Measurements from ENCODE around the gene GABBR2.

GABBR2 gene

DNA sequence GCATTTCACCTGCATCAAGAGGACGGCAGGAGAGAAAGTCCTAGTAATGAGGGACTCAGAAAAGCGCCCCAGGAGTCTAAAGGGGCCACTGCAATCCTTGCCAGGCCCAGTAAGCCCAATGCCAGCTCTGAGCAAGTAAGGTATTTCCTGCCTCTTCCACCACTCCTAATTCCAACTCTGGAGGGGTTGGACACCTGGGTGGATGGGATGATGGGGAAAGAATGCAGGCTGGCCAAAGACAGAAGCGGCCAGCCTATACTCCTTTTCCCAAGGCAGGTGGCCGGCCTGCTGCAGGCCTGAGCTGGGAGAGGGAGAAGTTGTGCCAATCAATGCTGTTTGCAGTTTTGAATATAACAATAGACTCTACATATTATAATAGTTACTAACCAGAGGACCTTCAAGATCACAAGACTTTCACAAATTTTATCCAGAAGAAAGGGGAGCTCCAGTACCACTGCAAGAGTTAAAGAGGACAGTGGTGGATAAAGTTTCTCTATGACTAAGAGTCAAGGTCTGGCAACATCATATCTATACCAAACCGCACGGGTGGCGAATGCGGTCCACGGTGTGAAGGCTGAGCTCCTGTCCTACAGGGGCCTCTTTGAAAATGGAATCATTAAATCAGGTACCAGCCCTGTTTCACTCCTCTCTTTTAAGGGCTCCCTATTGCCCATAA is 338.3 kb downstream of the GABBR2 start:
- no peaks in the 10 kb centered on the region for H3K4me1 ChIP-seq
- no peaks in the 10 kb centered on the region for H3K36me3 ChIP-seq (ENCODE audit: control insufficient read depth, insufficient read depth, low read length)
- H3K9ac ChIP-seq: no peak overlapping the region
- H3K27ac ChIP-seq: no peak overlapping the region
- no peaks in the 10 kb centered on the region for H3K9me3 ChIP-seq (ENCODE audit: control insufficient read depth, low read length)
- no peak overlapping the region for H2AFZ ChIP-seq
- TF ChIP-seq, protein P1, sequence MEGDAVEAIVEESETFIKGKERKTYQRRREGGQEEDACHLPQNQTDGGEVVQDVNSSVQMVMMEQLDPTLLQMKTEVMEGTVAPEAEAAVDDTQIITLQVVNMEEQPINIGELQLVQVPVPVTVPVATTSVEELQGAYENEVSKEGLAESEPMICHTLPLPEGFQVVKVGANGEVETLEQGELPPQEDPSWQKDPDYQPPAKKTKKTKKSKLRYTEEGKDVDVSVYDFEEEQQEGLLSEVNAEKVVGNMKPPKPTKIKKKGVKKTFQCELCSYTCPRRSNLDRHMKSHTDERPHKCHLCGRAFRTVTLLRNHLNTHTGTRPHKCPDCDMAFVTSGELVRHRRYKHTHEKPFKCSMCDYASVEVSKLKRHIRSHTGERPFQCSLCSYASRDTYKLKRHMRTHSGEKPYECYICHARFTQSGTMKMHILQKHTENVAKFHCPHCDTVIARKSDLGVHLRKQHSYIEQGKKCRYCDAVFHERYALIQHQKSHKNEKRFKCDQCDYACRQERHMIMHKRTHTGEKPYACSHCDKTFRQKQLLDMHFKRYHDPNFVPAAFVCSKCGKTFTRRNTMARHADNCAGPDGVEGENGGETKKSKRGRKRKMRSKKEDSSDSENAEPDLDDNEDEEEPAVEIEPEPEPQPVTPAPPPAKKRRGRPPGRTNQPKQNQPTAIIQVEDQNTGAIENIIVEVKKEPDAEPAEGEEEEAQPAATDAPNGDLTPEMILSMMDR (IDR thresholded peaks at IDR 0.05): no peak
- no peak overlapping the region for H3K4me3 ChIP-seq (ENCODE audit: low read depth, low read length)
- H3K27me3 ChIP-seq (ENCODE audit: control insufficient read depth, insufficient read depth, low read length): no peaks in the 10 kb centered on the region
- no peak overlapping the region for H3K4me2 ChIP-seq (ENCODE audit: low read length)
- no peaks in the 10 kb centered on the region for H3K79me2 ChIP-seq

DNA sequence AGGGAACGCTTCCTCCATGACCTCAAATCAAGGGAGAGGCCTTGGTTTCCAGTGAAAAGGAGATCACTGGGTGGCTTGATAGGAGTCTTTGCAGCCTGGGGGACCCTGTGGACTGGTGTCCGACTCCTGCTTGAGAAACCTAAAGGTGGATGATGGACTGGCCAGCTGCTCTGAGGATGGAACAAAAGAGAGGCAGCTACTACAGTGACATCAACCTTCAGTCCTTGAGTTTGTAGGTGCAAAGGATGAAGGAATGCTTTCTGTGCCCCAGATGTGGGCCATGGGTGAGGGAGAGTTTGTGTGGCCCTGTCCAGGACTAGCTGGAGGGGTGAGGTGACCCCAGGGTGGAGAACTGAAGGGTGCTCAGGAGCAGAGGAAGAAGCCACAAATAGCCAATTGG is 338.8 kb downstream of the GABBR2 start:
- H3K4me1 ChIP-seq: no peaks in the 10 kb centered on the region
- no peaks in the 10 kb centered on the region for H3K79me2 ChIP-seq
- H2AFZ ChIP-seq: no peak overlapping the region
- no peaks in the 10 kb centered on the region for H3K36me3 ChIP-seq (ENCODE audit: control insufficient read depth, insufficient read depth, low read length)
- H3K9ac ChIP-seq: no peak overlapping the region
- no peak overlapping the region for H3K4me2 ChIP-seq (ENCODE audit: low read length)
- no peak overlapping the region for H3K4me3 ChIP-seq (ENCODE audit: low read depth, low read length)
- TF ChIP-seq, protein P1 (IDR thresholded peaks at IDR 0.05): no peak
- no peaks in the 10 kb centered on the region for H3K9me3 ChIP-seq (ENCODE audit: control insufficient read depth, low read length)
- H3K27ac ChIP-seq: no peak overlapping the region
- H3K27me3 ChIP-seq (ENCODE audit: control insufficient read depth, insufficient read depth, low read length): no peaks in the 10 kb centered on the region

DNA sequence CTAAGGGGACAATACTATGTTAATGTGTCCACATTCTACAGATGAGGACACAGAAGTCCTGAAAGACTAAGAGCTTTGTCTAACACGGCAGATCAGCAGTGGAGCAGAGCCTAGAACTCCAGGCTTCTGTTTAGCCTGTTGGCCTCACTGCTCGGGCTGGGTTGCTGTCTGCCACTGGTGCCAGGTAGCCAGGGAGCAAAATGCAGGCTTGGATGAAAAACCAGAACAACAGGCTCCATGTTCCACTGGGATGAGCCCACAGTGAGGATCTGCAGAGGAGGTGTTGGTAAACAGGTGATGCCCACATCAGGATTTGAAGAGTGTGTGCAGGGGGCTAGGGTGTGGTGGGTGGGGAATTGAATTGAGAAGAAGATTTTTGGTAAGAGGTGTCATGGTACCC is 339.3 kb downstream of the GABBR2 start:
- no peaks in the 10 kb centered on the region for H3K4me1 ChIP-seq
- TF ChIP-seq, protein P1 (IDR thresholded peaks at IDR 0.05): no peak
- H3K79me2 ChIP-seq: no peaks in the 10 kb centered on the region
- no peaks in the 10 kb centered on the region for H3K36me3 ChIP-seq (ENCODE audit: control insufficient read depth, insufficient read depth, low read length)
- H3K9me3 ChIP-seq (ENCODE audit: control insufficient read depth, low read length): no peaks in the 10 kb centered on the region
- no peaks in the 10 kb centered on the region for H3K27me3 ChIP-seq (ENCODE audit: control insufficient read depth, insufficient read depth, low read length)
- no peak overlapping the region for H3K9ac ChIP-seq
- H3K4me3 ChIP-seq (ENCODE audit: low read depth, low read length): no peak overlapping the region
- no peak overlapping the region for H3K27ac ChIP-seq
- no peak overlapping the region for H2AFZ ChIP-seq
- no peak overlapping the region for H3K4me2 ChIP-seq (ENCODE audit: low read length)

DNA sequence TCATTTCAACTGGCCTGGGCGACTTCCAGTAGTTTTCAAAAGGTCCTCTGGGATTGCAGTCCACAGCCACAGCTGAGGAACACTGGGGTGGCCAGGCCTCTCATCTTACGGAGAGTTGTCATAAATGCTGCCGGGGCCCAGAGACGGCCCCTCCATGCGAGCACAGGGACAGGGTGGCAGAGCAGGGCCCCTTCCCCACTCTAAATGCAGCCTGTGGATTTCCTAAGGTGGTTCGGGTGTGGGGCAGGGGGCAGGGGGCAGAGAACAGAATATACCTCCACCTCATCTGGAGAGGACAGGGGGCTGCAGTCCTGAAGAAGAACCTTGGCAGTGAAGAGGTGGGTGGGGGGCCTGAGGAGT is 339.7 kb downstream of the GABBR2 start:
- Histone ChIP-seq H3K9ac (no peak overlapping the region), H3K36me3 (ENCODE audit: control insufficient read depth, insufficient read depth, low read length) (no peaks in the 10 kb centered on the region), H3K4me1 (no peaks in the 10 kb centered on the region), H3K27ac (no peak overlapping the region), H3K27me3 (ENCODE audit: control insufficient read depth, insufficient read depth, low read length) (no peaks in the 10 kb centered on the region), H3K4me3 (ENCODE audit: low read depth, low read length) (no peak overlapping the region), H3K79me2 (no peaks in the 10 kb centered on the region), H3K4me2 (ENCODE audit: low read length) (no peak overlapping the region), H3K9me3 (ENCODE audit: control insufficient read depth, low read length) (no peaks in the 10 kb centered on the region), H2AFZ (no peak overlapping the region)
- TF ChIP-seq, protein P1 (IDR thresholded peaks at IDR 0.05): no peak

DNA sequence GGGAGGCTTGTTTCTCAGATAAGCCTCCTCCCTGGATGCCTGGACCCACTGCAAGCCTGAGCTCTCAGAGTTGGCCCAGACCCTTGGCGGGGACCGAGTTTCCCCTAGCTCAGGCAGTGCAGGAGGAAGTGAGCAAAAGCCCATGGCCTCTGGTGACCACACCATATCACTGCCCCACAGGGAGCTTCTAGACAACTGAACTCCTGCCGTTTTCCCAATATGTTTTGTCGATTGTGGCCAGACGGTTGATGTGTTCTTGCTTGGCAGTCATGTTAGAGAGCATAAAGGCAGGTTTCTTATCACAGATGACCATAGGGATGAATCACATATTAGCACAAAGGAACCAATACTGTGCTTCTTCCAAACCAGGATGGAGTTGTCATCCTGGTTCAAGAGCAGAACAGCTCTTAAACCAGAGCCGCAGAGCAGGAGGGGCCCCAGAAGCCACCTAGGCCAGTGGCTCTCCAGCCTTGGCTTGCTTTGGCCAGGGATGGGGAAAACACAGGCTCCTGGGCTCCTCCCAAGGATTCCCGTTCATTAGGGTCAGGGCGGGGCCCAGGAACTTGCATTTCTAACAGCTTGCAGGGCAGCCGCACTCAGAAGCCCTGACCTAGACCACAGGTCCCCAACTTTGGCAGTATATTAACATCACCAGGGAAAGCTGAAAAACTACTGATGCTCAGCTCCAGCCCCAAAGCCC is 340.2 kb downstream of the GABBR2 start:
- no peak overlapping the region for H3K9ac ChIP-seq
- no peak overlapping the region for H3K4me3 ChIP-seq (ENCODE audit: low read depth, low read length)
- no peaks in the 10 kb centered on the region for H3K79me2 ChIP-seq
- H3K4me1 ChIP-seq: no peaks in the 10 kb centered on the region
- H3K27me3 ChIP-seq (ENCODE audit: control insufficient read depth, insufficient read depth, low read length): no peaks in the 10 kb centered on the region
- H3K9me3 ChIP-seq (ENCODE audit: control insufficient read depth, low read length): no peaks in the 10 kb centered on the region
- TF ChIP-seq, protein P1 (IDR thresholded peaks at IDR 0.05): no peak
- no peak overlapping the region for H3K4me2 ChIP-seq (ENCODE audit: low read length)
- H3K36me3 ChIP-seq (ENCODE audit: control insufficient read depth, insufficient read depth, low read length): no peaks in the 10 kb centered on the region
- H2AFZ ChIP-seq: no peak overlapping the region
- H3K27ac ChIP-seq: no peak overlapping the region
